ENCODE data around the gene PRUNE2. TPM values are rescaled to one million over a fixed set of nuclear protein-coding genes. Genes with fewer than 3 reads are reported as not detected.

The PRUNE2 gene
- total and polyA plus RNA-seq, 4 donors: 1.3 to 4.5 (median 1.6) TPM

GRCh38 chr9:76638001-76638400 is 267.9 kb downstream of the PRUNE2 start:
- 88% methylated on average over 4 of the region's 4 CpGs for WGBS
- H3K27me3 ChIP-seq (ENCODE audit: control insufficient read depth in 4 of 4, insufficient read depth in 4 of 4, low read length in 3 of 4): no peaks in the 10 kb centered on the region
- no peak overlapping the region for H3K4me3 ChIP-seq (ENCODE audit: low read depth in 1 of 3, low read length in 3 of 3)
- no peak overlapping the region for H3K9ac ChIP-seq (ENCODE audit: low read depth in 1 of 2, low read length in 2 of 2)
- no peaks in the 10 kb centered on the region for H3K36me3 ChIP-seq (ENCODE audit: control insufficient read depth in 4 of 4, insufficient read depth in 3 of 4, low read depth in 1 of 4, low read length in 3 of 4)
- peaks cover 0 to 4% (median 0%) of the 10 kb centered on the region in 4 donors for H3K4me1 ChIP-seq (ENCODE audit: control insufficient read depth in 4 of 4, insufficient read depth in 4 of 4, low read length in 3 of 4)
- no peak for DNase-seq (ENCODE audit: low spot score)
- no peak for TF ChIP-seq GABPA (IDR thresholded peaks at IDR 0.05 in 1 of 2, conservative IDR thresholded peaks at IDR 0.05 in 1 of 2)
- TF ChIP-seq NR2F2 (IDR thresholded peaks at IDR 0.05): no peak
- TF ChIP-seq RAD21 (IDR thresholded peaks at IDR 0.05): no peak
- TF ChIP-seq HNF4A (conservative IDR thresholded peaks at IDR 0.05): no peak
- TF ChIP-seq FOXA2 (IDR thresholded peaks at IDR 0.05): no peak
- TF ChIP-seq, protein P1, sequence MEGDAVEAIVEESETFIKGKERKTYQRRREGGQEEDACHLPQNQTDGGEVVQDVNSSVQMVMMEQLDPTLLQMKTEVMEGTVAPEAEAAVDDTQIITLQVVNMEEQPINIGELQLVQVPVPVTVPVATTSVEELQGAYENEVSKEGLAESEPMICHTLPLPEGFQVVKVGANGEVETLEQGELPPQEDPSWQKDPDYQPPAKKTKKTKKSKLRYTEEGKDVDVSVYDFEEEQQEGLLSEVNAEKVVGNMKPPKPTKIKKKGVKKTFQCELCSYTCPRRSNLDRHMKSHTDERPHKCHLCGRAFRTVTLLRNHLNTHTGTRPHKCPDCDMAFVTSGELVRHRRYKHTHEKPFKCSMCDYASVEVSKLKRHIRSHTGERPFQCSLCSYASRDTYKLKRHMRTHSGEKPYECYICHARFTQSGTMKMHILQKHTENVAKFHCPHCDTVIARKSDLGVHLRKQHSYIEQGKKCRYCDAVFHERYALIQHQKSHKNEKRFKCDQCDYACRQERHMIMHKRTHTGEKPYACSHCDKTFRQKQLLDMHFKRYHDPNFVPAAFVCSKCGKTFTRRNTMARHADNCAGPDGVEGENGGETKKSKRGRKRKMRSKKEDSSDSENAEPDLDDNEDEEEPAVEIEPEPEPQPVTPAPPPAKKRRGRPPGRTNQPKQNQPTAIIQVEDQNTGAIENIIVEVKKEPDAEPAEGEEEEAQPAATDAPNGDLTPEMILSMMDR (IDR thresholded peaks at IDR 0.05; ENCODE audit: low read depth, low read length, missing input control): no peak
- no peak for TF ChIP-seq FOXA1 (IDR thresholded peaks at IDR 0.05)
- TF ChIP-seq ATF3 (IDR thresholded peaks at IDR 0.05): no peak
- TF ChIP-seq, protein P2, sequence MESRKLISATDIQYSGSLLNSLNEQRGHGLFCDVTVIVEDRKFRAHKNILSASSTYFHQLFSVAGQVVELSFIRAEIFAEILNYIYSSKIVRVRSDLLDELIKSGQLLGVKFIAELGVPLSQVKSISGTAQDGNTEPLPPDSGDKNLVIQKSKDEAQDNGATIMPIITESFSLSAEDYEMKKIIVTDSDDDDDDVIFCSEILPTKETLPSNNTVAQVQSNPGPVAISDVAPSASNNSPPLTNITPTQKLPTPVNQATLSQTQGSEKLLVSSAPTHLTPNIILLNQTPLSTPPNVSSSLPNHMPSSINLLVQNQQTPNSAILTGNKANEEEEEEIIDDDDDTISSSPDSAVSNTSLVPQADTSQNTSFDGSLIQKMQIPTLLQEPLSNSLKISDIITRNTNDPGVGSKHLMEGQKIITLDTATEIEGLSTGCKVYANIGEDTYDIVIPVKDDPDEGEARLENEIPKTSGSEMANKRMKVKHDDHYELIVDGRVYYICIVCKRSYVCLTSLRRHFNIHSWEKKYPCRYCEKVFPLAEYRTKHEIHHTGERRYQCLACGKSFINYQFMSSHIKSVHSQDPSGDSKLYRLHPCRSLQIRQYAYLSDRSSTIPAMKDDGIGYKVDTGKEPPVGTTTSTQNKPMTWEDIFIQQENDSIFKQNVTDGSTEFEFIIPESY (IDR thresholded peaks at IDR 0.05): no peak
- TF ChIP-seq HNF4G (IDR thresholded peaks at IDR 0.05): no peak
- no peak for TF ChIP-seq TAF1 (conservative IDR thresholded peaks at IDR 0.05)
- no peak for TF ChIP-seq RXRA (IDR thresholded peaks at IDR 0.05)
- TF ChIP-seq SP1 (IDR thresholded peaks at IDR 0.05): no peak
- TF ChIP-seq MAX (IDR thresholded peaks at IDR 0.05): no peak
- no peak for TF ChIP-seq REST (IDR thresholded peaks at IDR 0.05)
- H3K27ac ChIP-seq (ENCODE audit: low read depth in 1 of 2, low read length in 2 of 2): no peak overlapping the region
- H3K9me3 ChIP-seq (ENCODE audit: control insufficient read depth in 4 of 4, low read length in 3 of 4): no peaks in the 10 kb centered on the region

GRCh38 chr9:76637416-76637815 is 268.5 kb downstream of the PRUNE2 start:
- Histone ChIP-seq H3K4me3 (ENCODE audit: low read depth in 1 of 3, low read length in 3 of 3) (no peak overlapping the region), H3K27me3 (ENCODE audit: control insufficient read depth in 4 of 4, insufficient read depth in 4 of 4, low read length in 3 of 4) (no peaks in the 10 kb centered on the region), H3K9ac (ENCODE audit: low read depth in 1 of 2, low read length in 2 of 2) (no peak overlapping the region), H3K27ac (ENCODE audit: low read depth in 1 of 2, low read length in 2 of 2) (no peak overlapping the region), H3K4me1 (ENCODE audit: control insufficient read depth in 4 of 4, insufficient read depth in 4 of 4, low read length in 3 of 4) (peaks cover 0 to 4% (median 0%) of the 10 kb centered on the region in 4 donors), H3K9me3 (ENCODE audit: control insufficient read depth in 4 of 4, low read length in 3 of 4) (no peaks in the 10 kb centered on the region), H3K36me3 (ENCODE audit: control insufficient read depth in 4 of 4, insufficient read depth in 3 of 4, low read depth in 1 of 4, low read length in 3 of 4) (no peaks in the 10 kb centered on the region)
- DNase-seq (ENCODE audit: low spot score): no peak
- no peak for TF ChIP-seq FOXA1 (IDR thresholded peaks at IDR 0.05)
- no peak for TF ChIP-seq HNF4G (IDR thresholded peaks at IDR 0.05)
- TF ChIP-seq RAD21 (IDR thresholded peaks at IDR 0.05): no peak
- TF ChIP-seq REST (IDR thresholded peaks at IDR 0.05): no peak
- TF ChIP-seq, protein P2 (IDR thresholded peaks at IDR 0.05): no peak
- no peak for TF ChIP-seq YY1 (IDR thresholded peaks at IDR 0.05)
- 89% methylated on average over 2 of the region's 2 CpGs for WGBS
